Measurements from ENCODE around the gene SFT2D1. TPM values are rescaled to one million over a fixed set of nuclear protein-coding genes. Genes with fewer than 3 reads are reported as not detected.

The SFT2D1 gene
- total RNA-seq, 2 donors from 2014 or later: 30.8 to 48.4 TPM

DNA sequence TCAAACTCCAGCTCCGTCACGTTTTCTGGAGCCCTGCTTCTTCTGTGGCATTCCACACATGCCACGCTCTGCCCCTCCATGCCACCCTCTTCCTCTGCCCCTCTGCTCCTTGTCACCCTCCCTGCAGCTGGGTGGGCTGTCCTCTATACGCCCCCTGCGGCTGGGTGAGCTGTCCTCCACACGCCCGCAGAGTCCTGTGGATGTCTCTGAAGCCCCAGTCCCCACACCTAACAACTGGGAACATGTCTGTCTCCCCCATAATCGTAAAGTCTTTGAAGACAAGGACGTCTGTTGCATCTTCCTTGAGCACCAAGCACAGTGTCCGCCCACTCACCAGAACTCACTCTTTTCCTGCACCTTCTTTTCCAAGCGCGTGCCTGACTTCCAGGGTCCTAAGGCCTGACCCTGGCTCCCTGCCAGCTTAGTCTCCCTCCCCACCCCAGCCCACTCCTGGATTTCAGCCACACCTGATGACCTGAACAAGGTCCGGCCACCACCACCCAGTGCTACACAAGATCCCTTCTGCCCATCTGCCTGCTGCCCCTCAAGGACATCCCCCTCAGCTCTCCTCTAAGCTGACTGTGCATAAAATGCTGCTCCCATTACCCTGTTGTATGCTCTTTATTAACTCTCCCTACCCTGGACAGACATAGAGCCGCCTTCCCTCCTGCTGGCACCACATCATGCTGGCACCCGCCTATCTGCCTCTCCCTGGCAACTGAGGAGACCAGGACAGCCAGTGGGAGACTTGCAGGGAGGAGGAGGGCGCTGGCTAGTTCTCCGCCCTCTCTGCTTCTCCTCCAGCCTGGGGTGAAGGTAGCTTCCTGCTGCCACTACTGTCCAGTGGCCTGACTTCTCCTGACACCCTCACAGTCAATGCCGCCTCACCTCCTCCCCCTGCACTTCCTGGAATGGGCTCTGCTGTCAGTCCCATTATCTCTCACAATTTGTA lies 23.4 kb downstream of the SFT2D1 start:
- Mint-ChIP-seq H3K36me3 (no peaks in the 10 kb centered on the region), H3K9me3 (no peaks in the 10 kb centered on the region), H3K27ac (no peak overlapping the region)
- DNase-seq (ENCODE audit: low spot score in 2 of 2) (no peak), ATAC-seq (no peak)

DNA sequence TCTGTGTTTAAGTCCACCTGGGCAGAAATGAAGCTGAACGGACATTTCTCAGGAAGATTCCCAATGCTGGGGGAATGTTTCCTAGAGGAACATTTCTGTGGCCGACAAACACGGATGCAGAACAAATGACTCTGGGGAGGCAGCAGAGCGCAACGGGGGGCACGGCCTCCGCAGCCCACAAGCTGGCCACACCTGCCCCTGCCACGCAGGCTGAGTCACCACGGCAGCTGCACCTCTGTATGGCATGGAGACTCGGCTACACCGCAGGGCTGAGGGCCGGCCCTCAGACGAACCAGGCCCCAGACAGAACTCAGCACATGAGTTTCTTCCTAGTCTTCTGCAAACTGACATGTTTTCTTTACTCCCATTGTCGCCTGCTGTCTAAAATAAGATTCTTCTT lies 24.1 kb downstream of the SFT2D1 start:
- H3K27ac Mint-ChIP-seq: no peak overlapping the region
- no peaks in the 10 kb centered on the region for H3K9me3 Mint-ChIP-seq
- DNase-seq (ENCODE audit: low spot score in 2 of 2): no peak
- no peak for ATAC-seq
- H3K36me3 Mint-ChIP-seq: no peaks in the 10 kb centered on the region

DNA sequence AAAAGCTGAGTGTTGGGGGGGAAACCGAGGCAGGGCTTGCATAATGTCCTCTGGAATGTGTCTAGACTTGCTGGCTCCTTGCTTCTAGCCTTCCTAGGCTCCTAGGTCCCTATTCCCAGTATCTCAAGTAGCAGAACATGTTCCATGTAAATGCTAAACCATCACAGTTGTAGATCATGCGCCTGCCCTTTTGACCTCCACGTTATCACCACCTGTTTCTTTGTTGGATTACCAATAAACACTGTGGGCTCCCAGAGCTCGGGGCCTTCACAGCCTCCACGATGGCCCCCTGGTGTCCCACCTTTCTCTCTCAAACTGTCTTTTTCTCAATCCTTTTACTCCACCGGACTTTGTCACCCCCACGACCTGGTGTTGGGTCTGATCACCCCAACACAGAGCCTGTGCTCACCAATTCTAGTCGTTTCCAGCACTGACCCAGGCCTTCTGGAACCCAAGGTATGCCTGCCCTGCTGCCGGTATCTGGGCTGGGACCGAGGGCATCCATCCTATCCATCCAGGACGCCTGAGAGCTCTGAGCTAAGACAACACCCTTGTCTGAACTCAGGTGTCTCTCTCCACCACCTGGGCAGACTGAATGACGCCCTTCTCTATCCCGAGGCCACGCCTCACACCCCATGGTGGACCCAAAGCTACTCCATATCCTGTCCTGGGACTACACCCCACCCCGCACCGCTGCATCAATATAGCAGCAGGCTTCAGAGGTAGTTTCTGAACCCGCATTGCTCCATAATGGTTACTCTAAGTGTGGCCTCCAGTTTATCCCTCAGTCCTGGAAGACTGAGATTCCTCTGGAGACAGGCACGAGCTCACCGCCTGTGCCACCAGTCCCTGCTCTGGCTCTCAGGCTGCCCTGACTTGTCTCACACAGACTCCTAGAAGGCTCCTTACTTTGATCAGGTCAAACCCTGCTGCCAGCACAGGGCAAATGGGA lies 24.8 kb downstream of the SFT2D1 start:
- DNase-seq (ENCODE audit: low spot score in 2 of 2) (no peak), ATAC-seq (no peak)
- no peaks in the 10 kb centered on the region for H3K36me3 Mint-ChIP-seq
- peak overlapping the region in 1 of 2 donors; percentile 51 for H3K27ac Mint-ChIP-seq
- no peaks in the 10 kb centered on the region for H3K9me3 Mint-ChIP-seq

DNA sequence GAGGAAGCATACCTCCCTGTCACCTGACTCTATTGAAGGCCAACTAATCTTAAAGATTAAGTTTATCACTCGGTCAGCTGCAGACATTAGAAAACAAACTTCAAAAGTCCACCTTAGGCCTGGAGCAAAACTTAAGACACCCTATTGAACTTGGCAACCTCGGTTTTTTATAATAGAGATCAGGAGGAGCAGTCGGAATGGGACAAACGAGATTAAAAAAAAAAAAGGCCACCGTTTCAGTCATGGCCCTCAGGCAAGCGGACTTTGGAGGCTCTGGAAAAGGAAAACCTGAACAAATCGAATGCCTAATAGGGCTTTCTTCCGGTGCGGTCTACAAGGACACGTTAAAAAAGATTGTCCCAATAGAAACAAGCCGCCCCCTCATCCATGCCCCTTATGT lies 26.9 kb downstream of the SFT2D1 start:
- Mint-ChIP-seq H3K36me3 (no peaks in the 10 kb centered on the region), H3K27ac (no peak overlapping the region), H3K9me3 (no peaks in the 10 kb centered on the region)
- DNase-seq (ENCODE audit: low spot score in 2 of 2) (no peak), ATAC-seq (no peak)

DNA sequence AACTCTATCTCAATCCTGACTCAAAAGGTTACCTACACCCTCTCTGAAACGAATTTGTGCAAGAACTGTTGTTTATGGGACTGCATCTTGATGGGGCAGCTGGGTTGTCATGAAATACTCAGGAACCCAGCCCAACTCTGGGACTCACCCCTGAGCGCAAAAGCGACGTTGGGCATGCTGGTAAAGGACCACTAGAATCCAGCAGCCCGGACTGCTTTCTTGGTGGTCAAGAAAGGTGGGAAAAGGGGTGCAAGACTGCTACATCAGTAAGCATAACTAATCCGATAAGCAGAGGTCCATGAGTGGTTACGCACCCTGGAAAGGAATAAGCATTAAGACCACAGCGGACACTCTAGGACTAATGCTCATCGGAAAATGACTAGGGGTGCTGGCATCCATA lies 27.9 kb downstream of the SFT2D1 start:
- H3K9me3 Mint-ChIP-seq: no peaks in the 10 kb centered on the region
- DNase-seq (ENCODE audit: low spot score in 2 of 2) (no peak), ATAC-seq (no peak)
- no peak overlapping the region for H3K27ac Mint-ChIP-seq
- no peaks in the 10 kb centered on the region for H3K36me3 Mint-ChIP-seq

DNA sequence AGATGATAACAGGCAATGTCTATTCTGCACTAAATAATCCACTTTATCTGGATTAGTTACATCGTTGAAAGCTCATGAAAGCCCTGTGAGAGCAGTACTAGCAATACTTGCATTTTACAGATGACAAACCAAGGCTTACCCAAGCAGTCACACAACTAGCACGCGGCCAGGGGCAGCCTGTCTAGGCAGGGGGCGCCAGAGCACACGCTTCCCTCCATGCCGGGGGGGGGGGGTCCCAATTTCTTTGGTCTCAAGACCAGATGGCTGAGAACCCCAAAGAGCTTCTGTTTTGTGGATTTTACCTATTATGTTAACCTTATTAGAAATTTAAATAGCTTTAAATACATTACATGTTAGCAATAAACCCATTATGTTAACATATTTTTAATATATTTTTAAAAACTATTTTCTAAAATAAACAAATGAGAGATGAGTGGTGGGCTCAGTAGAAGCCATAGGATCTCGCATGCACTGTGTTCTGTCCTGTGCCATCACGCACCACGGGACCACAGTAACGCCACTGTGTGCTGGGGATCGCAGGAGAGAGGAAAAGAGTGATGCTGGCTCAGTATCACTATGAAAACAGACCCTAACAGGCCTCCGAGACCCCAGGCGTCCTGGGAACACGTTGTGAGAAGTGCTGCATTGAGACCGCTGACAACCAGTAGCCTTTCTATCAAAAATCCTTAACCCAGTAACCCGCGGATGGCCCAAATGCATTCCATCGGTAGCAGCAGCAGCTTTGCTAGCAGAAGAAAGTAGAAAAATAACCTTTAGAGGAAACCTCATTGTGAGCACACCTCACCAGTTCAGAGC lies 28.9 kb downstream of the SFT2D1 start:
- Mint-ChIP-seq H3K9me3 (no peaks in the 10 kb centered on the region), H3K36me3 (no peaks in the 10 kb centered on the region), H3K27ac (no peak overlapping the region)
- ATAC-seq (peak; percentile 91 to 92), DNase-seq (ENCODE audit: low spot score in 2 of 2) (peak in 1 of 2 donors; percentile 63)

DNA sequence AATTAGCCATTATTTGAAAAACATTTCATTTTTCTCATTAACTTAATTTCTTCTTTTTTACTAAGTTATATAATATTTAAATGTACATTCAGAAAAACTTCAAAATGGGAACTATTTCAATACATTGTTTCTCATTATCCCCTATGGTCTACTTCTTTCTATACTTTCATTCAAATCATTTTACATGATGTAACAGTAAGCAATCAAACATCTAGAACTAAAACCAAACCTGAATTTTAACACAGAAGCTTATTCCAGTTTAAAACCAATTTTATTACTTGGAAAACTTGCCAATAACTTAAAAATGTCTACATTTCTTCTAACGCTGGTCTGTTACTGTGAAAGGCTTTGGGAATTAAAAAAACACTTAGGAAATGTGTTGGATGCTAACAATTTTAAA lies 29.5 kb downstream of the SFT2D1 start:
- no peak for DNase-seq (ENCODE audit: low spot score in 2 of 2)
- no peak for ATAC-seq
- H3K36me3 Mint-ChIP-seq: no peaks in the 10 kb centered on the region
- no peaks in the 10 kb centered on the region for H3K9me3 Mint-ChIP-seq
- H3K27ac Mint-ChIP-seq: no peak overlapping the region

DNA sequence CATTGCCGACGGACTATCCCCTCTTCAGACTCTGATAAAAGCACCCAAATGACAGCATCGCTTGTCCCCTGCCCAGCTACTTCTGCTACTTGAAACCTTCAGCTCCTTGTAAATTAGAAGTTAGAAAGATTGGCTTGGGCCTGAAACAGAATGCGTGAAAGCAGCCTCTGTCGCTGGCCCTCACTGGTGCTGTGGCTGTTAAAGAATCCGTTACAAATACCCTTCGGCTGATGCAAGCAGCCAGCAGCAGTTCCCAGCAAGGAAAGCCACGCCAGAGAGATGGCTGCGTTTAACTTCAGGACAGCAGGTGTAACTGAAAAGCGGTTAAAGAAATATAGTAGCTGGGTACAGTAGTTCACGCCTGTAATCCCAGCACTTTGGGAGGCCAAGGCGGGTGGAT lies 31.7 kb downstream of the SFT2D1 start:
- no peak overlapping the region for H3K27ac Mint-ChIP-seq
- no peaks in the 10 kb centered on the region for H3K9me3 Mint-ChIP-seq
- H3K36me3 Mint-ChIP-seq: no peaks in the 10 kb centered on the region
- DNase-seq (ENCODE audit: low spot score in 2 of 2) (no peak), ATAC-seq (no peak)

DNA sequence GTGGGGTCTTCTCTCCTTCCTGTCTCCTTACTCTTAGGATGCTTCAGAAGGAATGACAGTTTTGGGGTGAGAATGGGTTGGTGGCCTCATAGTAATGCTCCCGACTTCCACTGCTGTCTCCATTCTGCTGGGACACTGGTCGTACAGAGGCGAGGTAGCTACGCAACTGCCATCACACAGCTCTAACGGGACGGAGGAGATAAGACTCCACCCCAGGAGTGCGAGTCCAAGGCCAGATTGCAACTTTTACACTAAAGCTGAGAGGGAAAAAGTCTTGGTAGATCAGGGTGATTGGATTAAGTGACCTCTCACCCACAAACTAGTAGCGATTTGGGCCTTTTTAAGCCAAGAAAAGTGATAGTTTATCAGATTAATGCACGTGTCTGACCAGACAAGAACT lies 32.4 kb downstream of the SFT2D1 start:
- no peak for ATAC-seq
- Mint-ChIP-seq H3K36me3 (no peaks in the 10 kb centered on the region), H3K27ac (no peak overlapping the region), H3K9me3 (no peaks in the 10 kb centered on the region)
- no peak for DNase-seq (ENCODE audit: low spot score in 2 of 2)

DNA sequence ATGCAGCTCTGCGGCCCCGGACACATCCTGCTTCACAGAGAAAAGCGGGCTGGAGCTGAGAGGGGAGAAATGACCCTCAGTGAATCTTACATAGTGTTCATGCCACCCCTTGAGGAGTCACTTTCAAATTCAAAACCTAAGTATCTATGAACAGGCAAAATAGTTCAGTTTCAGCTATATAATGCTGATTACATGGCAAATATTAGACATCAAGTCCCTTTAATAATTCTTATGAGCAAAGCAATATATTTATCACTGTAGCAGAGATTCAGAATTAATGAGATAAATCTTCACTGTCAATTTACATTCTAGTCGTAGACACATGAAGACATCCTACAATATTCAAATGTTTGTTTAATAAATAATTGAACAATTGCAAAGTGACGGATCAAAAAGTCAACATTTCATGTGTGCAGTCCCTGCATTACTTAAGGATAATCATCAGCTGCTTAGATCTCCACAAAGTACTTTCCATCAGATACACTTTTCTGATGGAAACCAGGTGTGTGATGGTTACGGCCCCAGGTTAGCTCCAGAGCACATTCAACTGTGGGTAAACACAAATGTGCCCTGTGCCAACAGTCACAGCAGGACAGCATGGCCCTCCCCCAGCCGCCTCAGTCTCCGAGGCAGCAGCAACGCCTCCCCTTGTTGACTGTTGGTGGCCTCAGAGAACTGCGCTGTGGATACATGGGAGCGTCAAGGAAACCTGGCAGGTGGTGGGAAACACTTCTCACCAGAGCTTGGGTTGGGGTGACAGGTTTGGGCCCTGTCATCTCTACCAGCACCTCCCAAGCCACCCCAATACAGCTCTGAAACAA lies 33.4 kb downstream of the SFT2D1 start:
- ATAC-seq (no peak), DNase-seq (ENCODE audit: low spot score in 2 of 2) (no peak)
- H3K36me3 Mint-ChIP-seq: no peaks in the 10 kb centered on the region
- no peaks in the 10 kb centered on the region for H3K9me3 Mint-ChIP-seq
- H3K27ac Mint-ChIP-seq: no peak overlapping the region

DNA sequence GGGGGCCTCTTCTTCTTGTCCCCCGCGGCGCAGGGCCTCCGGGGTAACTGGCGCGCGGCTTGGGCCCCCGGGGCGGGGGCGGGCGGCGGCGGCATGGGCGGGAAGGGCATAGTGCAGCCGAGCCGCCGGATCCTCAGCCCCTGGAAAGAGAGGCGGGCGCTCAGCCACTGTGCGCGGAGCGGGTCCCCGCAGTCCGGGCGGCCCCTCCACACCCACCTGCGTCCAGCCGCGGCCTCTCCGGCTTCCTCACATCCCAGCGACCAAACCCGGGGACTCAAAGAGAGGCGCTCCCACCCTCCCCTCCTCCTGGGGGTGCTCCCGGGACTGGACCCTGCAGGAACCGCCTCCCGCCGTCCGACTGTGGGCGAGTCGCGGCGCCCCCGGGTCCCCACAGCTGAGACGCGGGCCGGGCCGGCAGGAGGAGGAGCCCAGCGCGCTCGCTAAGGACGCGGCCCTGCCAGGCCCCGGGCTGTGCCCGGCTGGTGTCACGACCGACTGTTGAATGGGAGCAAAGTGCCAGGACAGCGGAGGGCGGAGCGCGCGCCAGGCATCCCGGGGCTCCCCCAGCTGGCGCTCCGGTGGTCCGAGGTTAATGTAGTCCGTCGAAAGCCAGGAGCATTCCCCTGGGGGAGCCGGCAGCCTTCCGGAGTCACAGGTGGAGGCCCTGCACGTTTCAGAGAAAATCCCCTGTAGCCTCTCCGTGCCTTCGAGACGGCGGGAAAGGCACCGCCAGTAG lies 34.1 kb downstream of the SFT2D1 start, which contains the start of gene PRR18:
PRR18 (minus strand) TSS at position 360 of the 736 bp plus-strand sequence; CDS start at position 110, 250 bp downstream.
- peak in 1 of 2 donors; percentile 27 for DNase-seq (ENCODE audit: low spot score in 2 of 2)

DNA sequence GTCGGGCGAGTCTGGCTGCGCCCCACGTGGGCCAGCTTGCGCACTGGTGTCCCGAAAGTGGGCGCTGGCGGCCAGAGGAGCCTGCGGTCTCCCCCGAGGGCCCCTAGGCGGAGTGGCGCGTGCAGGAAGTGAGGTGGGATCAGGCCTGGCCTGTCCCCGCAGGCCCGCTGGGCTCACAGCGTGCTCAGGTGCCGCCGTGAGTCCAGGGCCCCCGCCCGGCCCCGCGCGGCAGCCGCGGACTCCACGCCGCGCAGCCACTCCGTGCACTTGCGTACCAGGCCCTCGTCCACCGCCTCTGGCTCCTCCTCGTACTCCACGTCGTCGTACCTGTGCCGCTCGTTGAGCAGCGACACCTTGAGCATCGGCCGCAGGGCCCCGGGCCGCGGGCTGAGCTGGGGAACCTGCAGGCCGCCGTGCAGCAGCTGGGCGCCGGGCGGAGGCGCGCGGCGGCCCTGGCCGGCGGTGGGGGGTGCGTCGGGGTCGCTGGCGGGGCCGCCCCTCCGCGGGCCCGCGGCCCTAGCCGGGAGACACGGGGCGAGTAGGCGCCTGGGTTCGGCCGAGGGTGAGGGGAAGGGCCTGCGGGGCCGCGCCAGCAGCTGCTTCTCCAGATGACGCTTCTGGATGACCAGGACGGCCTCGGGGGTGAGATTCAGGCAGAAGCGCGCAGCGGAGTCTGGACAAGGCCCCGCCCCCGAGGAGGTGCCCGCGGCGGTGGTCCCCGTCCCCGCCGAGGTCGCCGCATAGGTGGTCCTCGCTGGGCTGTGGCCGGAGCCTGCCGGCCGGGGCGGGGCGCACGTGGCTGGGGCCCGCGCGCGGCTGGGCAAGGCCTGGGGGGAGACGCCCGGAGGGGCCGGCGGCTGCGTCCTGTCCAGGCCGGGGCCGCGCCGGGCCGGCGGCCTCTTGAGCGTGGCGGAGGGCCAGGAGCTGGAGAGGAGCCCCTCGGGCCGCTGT lies 35.0 kb downstream of the SFT2D1 start:
- Mint-ChIP-seq H3K36me3 (no peaks in the 10 kb centered on the region), H3K9me3 (no peaks in the 10 kb centered on the region)
- DNase-seq (ENCODE audit: low spot score in 2 of 2): no peak

More for the DNA sequence above, 34.1 kb downstream of the SFT2D1 start, which contains the start of gene PRR18:
- Mint-ChIP-seq H3K27ac (no peak within 1 kb of the TSS), H3K9me3 (no peaks in the 10 kb centered on the region), H3K36me3 (no peaks in the 10 kb centered on the region)
- peak; percentile 42 to 58 for ATAC-seq

DNA sequence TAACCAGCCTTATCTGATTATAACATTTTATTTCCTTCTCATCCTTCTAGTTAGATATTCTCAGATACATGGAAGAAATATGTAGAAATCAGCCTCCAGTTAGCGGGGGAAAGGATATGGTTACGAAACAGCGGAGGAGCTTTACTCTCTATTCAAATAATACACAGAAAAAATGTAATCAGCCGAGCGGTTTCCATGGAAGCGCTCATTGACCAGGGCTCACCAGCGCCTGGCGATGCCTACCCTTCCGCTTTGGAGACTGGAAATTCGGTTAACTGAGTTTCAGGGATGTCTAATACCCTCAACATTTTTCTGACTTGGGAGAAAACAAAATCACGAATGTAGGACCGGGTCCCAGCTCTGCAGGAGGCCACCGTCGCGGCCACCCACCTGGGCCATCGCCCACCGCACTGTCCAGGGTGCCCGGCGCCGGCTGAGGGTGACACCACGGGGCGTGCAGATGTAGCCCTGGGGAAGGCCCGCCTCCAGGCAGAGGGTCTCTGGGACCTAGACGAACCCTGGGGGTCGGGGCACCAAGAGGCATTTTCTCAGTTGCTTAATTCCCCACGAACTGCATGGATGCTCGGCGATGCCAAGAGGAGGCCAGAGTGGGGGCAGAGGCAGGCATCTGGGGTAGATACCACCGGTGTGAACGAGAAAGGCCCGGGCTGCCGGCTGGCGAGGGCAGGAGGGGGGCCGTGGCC lies 35.8 kb downstream of the SFT2D1 start:
- Mint-ChIP-seq H3K27ac (no peak overlapping the region), H3K36me3 (no peaks in the 10 kb centered on the region), H3K9me3 (no peaks in the 10 kb centered on the region)
- ATAC-seq: no peak
- DNase-seq (ENCODE audit: low spot score in 2 of 2): no peak

More for the DNA sequence above, 35.0 kb downstream of the SFT2D1 start:
- peak; percentile 41 to 65 for ATAC-seq
- H3K27ac Mint-ChIP-seq: no peak overlapping the region
